ENCODE data around the gene ABCA3. TPM values are rescaled to one million over a fixed set of nuclear protein-coding genes. Genes with fewer than 3 reads are reported as not detected.
"Not testable (repeated sequence)": the region's sequence is repeated elsewhere in the genome, so short reads cannot be mapped to it uniquely, and the experiment has no call there.

Gene ABCA3
- total RNA-seq: 1 to 10 TPM; 2.9 to 3.6 TPM

- H3K4me3 Mint-ChIP-seq: peak within 1 kb of the TSS; percentile 78
- DNase-seq (peak; percentile 94), ATAC-seq (peak; percentile 89)
- ChIA-PET POLR2A (interaction anchor here (0.9 kb wide), 1 partner anchor 75 kb away, joined by 3 read pairs; no protein-coding TSS in a partner anchor), CTCF (interaction anchor here (0.7 to 1.1 kb wide), 11 partner anchors 9 to 161 kb away, joined by 3 to 5 read pairs (median 3); partner anchors contain the start of gene CCNF)
- H3K4me1 Mint-ChIP-seq (ENCODE audit: low read depth): peaks cover 20% of the 10 kb centered on the region
- peak; percentile 100 for TF ChIP-seq CTCF (IDR thresholded peaks at IDR 0.05)
- H3K36me3 Mint-ChIP-seq (ENCODE audit: low read depth): peaks cover 2% of the 10 kb centered on the region
- intact Hi-C loops (cut with micrococcal nuclease): loop anchor here (10.0 kb wide), 1 partner anchor 84 kb away; the partner anchor contains the start of gene CCNF
- peak within 1 kb of the TSS; percentile 59 for H3K27ac Mint-ChIP-seq
- no peaks in the 10 kb centered on the region for H3K9me3 Mint-ChIP-seq
- H3K27me3 Mint-ChIP-seq: peaks cover 8% of the 10 kb centered on the region
Observed at GRCh38 chr16:2340564-2341455, at the start of gene ABCA3. TSS of gene ABCA3 (minus strand) at chr16:2340728. CDS start at chr16:2326466, 14,262 bp downstream.

GRCh38 chr16:2388875-2389433 lies 48.4 kb upstream of the ABCA3 start:
- no peak for ATAC-seq
- TF ChIP-seq CTCF (IDR thresholded peaks at IDR 0.05): no peak
- CTCF ChIA-PET: interaction anchor here (0.6 kb wide), 1 partner anchor 342 kb away, joined by 3 read pairs; no protein-coding TSS in a partner anchor

GRCh38 chr16:2388139-2388874 lies 47.8 kb upstream of the ABCA3 start:
- Mint-ChIP-seq H3K4me1 (ENCODE audit: low read depth) (no peaks in the 10 kb centered on the region), H3K27me3 (peaks cover 3% of the 10 kb centered on the region), H3K36me3 (ENCODE audit: low read depth) (no peaks in the 10 kb centered on the region), H3K27ac (no peak overlapping the region), H3K4me3 (no peak overlapping the region), H3K9me3 (peaks cover 8% of the 10 kb centered on the region)
- no peak for ATAC-seq
- intact Hi-C loops (cut with micrococcal nuclease): no loop called here
- no peak for TF ChIP-seq CTCF (IDR thresholded peaks at IDR 0.05)
- POLR2A ChIA-PET: interaction anchor here (1.0 kb wide), 1 partner anchor 100 kb away, joined by 3 read pairs; no protein-coding TSS in a partner anchor
- no peak for DNase-seq
- CTCF ChIA-PET: no interaction called here

More at GRCh38 chr16:2388875-2389433, 48.4 kb upstream of the ABCA3 start:
- Mint-ChIP-seq H3K4me3 (no peak overlapping the region), H3K27ac (no peak overlapping the region), H3K9me3 (peaks cover 8% of the 10 kb centered on the region), H3K36me3 (ENCODE audit: low read depth) (no peaks in the 10 kb centered on the region), H3K27me3 (peaks cover 3% of the 10 kb centered on the region), H3K4me1 (ENCODE audit: low read depth) (no peaks in the 10 kb centered on the region)
- intact Hi-C loops (cut with micrococcal nuclease): no loop called here
- DNase-seq: peak; percentile 8
- POLR2A ChIA-PET: interaction anchor here (0.6 to 1.0 kb wide), 3 partner anchors 59 to 99 kb away, joined by 3 read pairs; no protein-coding TSS in a partner anchor

GRCh38 chr16:2386990-2387389 lies 46.5 kb upstream of the ABCA3 start:
- CTCF ChIA-PET: interaction anchor here (0.7 kb wide), 1 partner anchor 14 kb away, joined by 3 read pairs; no protein-coding TSS in a partner anchor
- H3K36me3 Mint-ChIP-seq (ENCODE audit: low read depth): no peaks in the 10 kb centered on the region
- peaks cover 8% of the 10 kb centered on the region for H3K9me3 Mint-ChIP-seq
- no peaks in the 10 kb centered on the region for H3K4me1 Mint-ChIP-seq (ENCODE audit: low read depth)
- no peak overlapping the region for H3K4me3 Mint-ChIP-seq
- peaks cover 3% of the 10 kb centered on the region for H3K27me3 Mint-ChIP-seq
- TF ChIP-seq CTCF (IDR thresholded peaks at IDR 0.05): no peak
- ATAC-seq (no peak), DNase-seq (no peak)
- POLR2A ChIA-PET: no interaction called here
- no peak overlapping the region for H3K27ac Mint-ChIP-seq
- intact Hi-C loops (cut with micrococcal nuclease): no loop called here

- POLR2A ChIA-PET; H3K27ac Mint-ChIP-seq; intact Hi-C loops (cut with micrococcal nuclease); ATAC-seq; H3K9me3 Mint-ChIP-seq; H3K4me3 Mint-ChIP-seq; H3K36me3 Mint-ChIP-seq (ENCODE audit: low read depth); H3K27me3 Mint-ChIP-seq; DNase-seq; H3K4me1 Mint-ChIP-seq (ENCODE audit: low read depth): not testable (repeated sequence)
- CTCF ChIA-PET: interaction anchor here (1.7 kb wide), 1 partner anchor 46 kb away, joined by 4 read pairs; the partner anchor contains the start of gene ABCA3
Observed at GRCh38 chr16:2385982-2386381, 45.5 kb upstream of the ABCA3 start.
